Measurements from ENCODE around the gene SPECC1. TPM values are rescaled to one million over a fixed set of nuclear protein-coding genes. Genes with fewer than 3 reads are reported as not detected.

SPECC1 gene
- total RNA-seq, 1 donor from 2014 or later, result 69.6 TPM

DNA sequence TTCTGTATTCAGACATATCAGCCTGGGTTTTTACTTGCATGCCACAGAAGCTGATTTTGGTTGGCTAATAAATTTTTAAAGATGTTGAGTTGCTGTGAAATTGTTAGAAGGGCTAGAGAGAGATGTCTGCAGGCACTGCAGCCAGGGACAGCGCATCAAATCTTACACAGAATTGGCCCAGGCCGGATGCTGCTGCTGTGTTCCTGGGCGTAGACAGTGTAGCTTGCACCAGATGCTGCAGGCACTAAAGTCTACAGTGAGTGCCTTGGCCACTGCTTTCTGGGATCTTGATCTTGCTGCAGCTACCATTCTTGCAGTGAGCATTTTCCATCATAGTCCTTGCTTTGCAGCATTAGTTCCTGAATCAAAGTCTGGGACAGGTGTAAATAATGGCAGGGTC, 169.9 kb downstream of the SPECC1 start:
- H3K27ac Mint-ChIP-seq, result no peak overlapping the region

DNA sequence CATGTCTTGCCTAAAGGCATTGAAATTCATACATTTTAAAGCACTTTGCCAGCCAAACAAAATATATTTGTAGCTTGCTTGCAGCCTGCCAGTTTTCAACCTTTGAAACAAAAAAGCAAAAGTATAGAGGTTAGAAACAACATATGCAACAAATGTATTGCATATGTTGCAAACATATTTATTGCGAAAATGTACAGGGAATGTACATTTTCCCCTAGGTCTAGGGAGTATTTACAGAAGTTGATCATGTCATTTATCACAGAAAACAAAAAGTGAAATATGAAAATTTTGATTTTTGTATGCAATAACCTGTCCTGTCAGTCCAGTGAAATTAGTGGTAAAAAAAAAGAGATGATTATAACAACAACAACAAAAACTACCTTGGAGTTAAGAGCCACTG, 171.5 kb downstream of the SPECC1 start:
- H3K9me3 Mint-ChIP-seq (ENCODE audit: low read depth), result no peaks in the 10 kb centered on the region
- peaks cover 3% of the 10 kb centered on the region for H3K4me1 Mint-ChIP-seq (ENCODE audit: low read depth)
- TF ChIP-seq, protein P1, sequence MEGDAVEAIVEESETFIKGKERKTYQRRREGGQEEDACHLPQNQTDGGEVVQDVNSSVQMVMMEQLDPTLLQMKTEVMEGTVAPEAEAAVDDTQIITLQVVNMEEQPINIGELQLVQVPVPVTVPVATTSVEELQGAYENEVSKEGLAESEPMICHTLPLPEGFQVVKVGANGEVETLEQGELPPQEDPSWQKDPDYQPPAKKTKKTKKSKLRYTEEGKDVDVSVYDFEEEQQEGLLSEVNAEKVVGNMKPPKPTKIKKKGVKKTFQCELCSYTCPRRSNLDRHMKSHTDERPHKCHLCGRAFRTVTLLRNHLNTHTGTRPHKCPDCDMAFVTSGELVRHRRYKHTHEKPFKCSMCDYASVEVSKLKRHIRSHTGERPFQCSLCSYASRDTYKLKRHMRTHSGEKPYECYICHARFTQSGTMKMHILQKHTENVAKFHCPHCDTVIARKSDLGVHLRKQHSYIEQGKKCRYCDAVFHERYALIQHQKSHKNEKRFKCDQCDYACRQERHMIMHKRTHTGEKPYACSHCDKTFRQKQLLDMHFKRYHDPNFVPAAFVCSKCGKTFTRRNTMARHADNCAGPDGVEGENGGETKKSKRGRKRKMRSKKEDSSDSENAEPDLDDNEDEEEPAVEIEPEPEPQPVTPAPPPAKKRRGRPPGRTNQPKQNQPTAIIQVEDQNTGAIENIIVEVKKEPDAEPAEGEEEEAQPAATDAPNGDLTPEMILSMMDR (IDR thresholded peaks at IDR 0.05; ENCODE audit: unreplicated experiment), result no peak
- no peak overlapping the region for H3K4me3 Mint-ChIP-seq (ENCODE audit: low read depth)
- no peaks in the 10 kb centered on the region for H3K27me3 Mint-ChIP-seq
- no peaks in the 10 kb centered on the region for H3K36me3 Mint-ChIP-seq (ENCODE audit: insufficient read depth)
- H3K27ac Mint-ChIP-seq, result no peak overlapping the region
- DNase-seq (ENCODE audit: low spot score, unreplicated experiment), result no peak

More for the DNA sequence above, 169.9 kb downstream of the SPECC1 start:
- H3K4me3 Mint-ChIP-seq (ENCODE audit: low read depth), result no peak overlapping the region
- peaks cover 5% of the 10 kb centered on the region for H3K4me1 Mint-ChIP-seq (ENCODE audit: low read depth)
- TF ChIP-seq, protein P1 (IDR thresholded peaks at IDR 0.05; ENCODE audit: unreplicated experiment), result no peak
- no peaks in the 10 kb centered on the region for H3K9me3 Mint-ChIP-seq (ENCODE audit: low read depth)
- H3K27me3 Mint-ChIP-seq, result no peaks in the 10 kb centered on the region
- H3K36me3 Mint-ChIP-seq (ENCODE audit: insufficient read depth), result no peaks in the 10 kb centered on the region
- DNase-seq (ENCODE audit: low spot score, unreplicated experiment), result no peak

DNA sequence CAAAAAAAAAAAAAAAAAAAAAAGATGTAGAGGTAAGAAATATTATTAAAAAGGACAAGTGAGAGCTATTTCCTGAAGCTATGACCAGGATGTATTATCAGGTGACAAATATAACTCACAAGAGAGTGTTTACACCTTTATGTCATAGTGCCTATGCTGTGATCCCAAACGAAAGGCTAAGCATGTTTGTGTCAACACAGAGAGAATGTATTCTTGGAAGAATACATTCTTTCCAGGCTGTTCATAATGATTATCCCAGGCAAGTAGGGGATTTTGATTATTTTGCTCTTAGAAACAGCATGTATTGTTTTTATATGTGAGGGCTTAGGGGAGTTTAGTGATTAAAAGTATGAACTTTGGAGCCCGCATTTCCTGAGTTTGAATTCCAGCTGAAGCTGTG, 175.0 kb downstream of the SPECC1 start:
- H3K9me3 Mint-ChIP-seq (ENCODE audit: low read depth), result no peaks in the 10 kb centered on the region
- H3K4me1 Mint-ChIP-seq (ENCODE audit: low read depth), result peaks cover 4% of the 10 kb centered on the region
- TF ChIP-seq, protein P1 (IDR thresholded peaks at IDR 0.05; ENCODE audit: unreplicated experiment), result no peak
- H3K27me3 Mint-ChIP-seq, result no peaks in the 10 kb centered on the region
- H3K27ac Mint-ChIP-seq, result no peak overlapping the region
- H3K36me3 Mint-ChIP-seq (ENCODE audit: insufficient read depth), result no peaks in the 10 kb centered on the region
- H3K4me3 Mint-ChIP-seq (ENCODE audit: low read depth), result no peak overlapping the region
- no peak for DNase-seq (ENCODE audit: low spot score, unreplicated experiment)

DNA sequence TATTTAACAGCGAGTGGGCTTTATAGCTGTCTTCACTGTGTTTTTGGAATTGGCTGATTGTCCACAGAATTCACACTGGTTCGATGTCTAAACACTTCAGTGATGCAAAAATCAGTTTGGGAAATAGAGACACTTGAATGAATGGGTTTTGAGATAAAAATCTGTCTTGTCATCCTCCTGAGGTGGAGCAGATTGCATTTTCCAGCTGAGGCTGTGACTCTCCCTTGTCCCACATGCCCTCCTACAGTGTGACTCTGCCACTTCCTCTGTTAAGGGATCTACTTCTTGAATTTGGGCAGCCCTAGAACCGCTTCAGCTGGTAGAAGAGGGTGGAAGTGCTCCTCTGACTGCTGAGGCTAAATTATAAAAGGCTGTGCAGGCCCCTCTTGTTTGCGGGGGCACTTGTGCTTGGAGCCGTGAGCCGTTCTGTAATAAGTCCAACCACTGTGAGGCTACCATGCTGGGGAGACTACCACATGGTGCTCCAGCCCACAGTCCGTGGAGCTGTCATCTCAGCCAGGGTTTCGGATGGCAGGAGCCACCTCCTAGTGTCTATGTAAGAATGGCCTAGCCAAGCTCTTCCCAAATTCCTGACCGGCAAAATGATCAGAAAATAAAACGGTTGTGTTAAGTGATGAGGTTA, 175.9 kb downstream of the SPECC1 start:
- no peak for DNase-seq (ENCODE audit: low spot score, unreplicated experiment)
- TF ChIP-seq, protein P1 (IDR thresholded peaks at IDR 0.05; ENCODE audit: unreplicated experiment), result no peak
- peaks cover 14% of the 10 kb centered on the region for H3K4me1 Mint-ChIP-seq (ENCODE audit: low read depth)
- no peak overlapping the region for H3K27ac Mint-ChIP-seq
- no peak overlapping the region for H3K4me3 Mint-ChIP-seq (ENCODE audit: low read depth)
- no peaks in the 10 kb centered on the region for H3K27me3 Mint-ChIP-seq
- H3K9me3 Mint-ChIP-seq (ENCODE audit: low read depth), result no peaks in the 10 kb centered on the region
- no peaks in the 10 kb centered on the region for H3K36me3 Mint-ChIP-seq (ENCODE audit: insufficient read depth)

DNA sequence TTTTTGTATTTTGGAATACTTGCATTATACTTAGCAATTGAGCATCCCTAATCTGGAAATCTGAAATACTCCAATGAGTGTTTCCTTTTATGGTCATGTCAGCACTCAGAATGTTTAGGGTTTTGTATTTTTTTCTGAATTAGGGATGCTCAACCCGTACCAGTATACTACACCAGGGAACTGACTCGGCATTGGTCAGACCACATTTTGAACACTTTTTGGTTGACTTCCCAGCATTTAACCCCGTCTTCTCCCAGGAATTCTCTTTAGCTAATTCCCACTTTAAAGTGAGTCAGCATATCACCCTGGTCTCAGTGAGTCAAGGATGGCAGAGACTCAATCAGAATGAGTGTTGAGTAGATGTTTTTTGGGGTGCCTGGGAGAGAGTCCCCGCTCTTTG, 177.9 kb downstream of the SPECC1 start:
- Mint-ChIP-seq H3K27ac (peak overlapping the region; percentile 51), H3K36me3 (ENCODE audit: insufficient read depth) (peaks cover 3% of the 10 kb centered on the region), H3K9me3 (ENCODE audit: low read depth) (no peaks in the 10 kb centered on the region), H3K4me3 (ENCODE audit: low read depth) (no peak overlapping the region), H3K4me1 (ENCODE audit: low read depth) (peaks cover 23% of the 10 kb centered on the region), H3K27me3 (no peaks in the 10 kb centered on the region)
- TF ChIP-seq, protein P1 (IDR thresholded peaks at IDR 0.05; ENCODE audit: unreplicated experiment), result no peak
- no peak for DNase-seq (ENCODE audit: low spot score, unreplicated experiment)
